RWPE2 (cell line): ENCODE data around the gene PPP1R7.

Experiments used
- ATAC-seq: fragments of 200-7000 bp; cut with Tn5 transposase; 3 replicates; pipeline ENCODE4 v1.9.1; 2021; ENCODE audit warnings: low read depth
- DNase-seq: peaks from one replicate; pipeline ENCODE4 v3.0.0-alpha.2; 2020; ENCODE audit warnings: low spot score
- H3K27ac ChIP-seq: fragments of 450-650 bp; 2 replicates; pipeline ENCODE4 v1.5.1; 2017; ENCODE audit warnings: mild to moderate bottlenecking; ENCODE audit not compliant: poor library complexity, severe bottlenecking
- H3K27me3 ChIP-seq: fragments of 250-450 bp; sonication (Bioruptor Pico); 2 replicates; pipeline ENCODE4 v1.5.1; 2021; ENCODE audit warnings: mild to moderate bottlenecking, moderate library complexity; ENCODE audit not compliant: insufficient read depth, poor library complexity, severe bottlenecking
- H3K36me3 ChIP-seq: fragments of 250-450 bp; sonication (Bioruptor Pico); 2 replicates; pipeline ENCODE4 v1.5.1; 2020; ENCODE audit warnings: low read depth, mild to moderate bottlenecking, moderate library complexity
- H3K4me1 ChIP-seq: fragments of 250-450 bp; sonication (Bioruptor Pico); 2 replicates; pipeline ENCODE4 v1.5.1; 2021; ENCODE audit warnings: mild to moderate bottlenecking, moderate library complexity; ENCODE audit not compliant: insufficient read depth, poor library complexity, severe bottlenecking
- H3K4me3 ChIP-seq: fragments of 250-450 bp; sonication (Bioruptor Pico); 2 replicates; pipeline ENCODE4 v1.5.1; 2021; ENCODE audit warnings: mild to moderate bottlenecking, moderate library complexity; ENCODE audit not compliant: severe bottlenecking
- H3K9me3 ChIP-seq: fragments of 250-450 bp; sonication (Bioruptor Pico); 2 replicates; pipeline ENCODE4 v1.5.1; 2021; ENCODE audit warnings: mild to moderate bottlenecking, moderate library complexity; ENCODE audit not compliant: severe bottlenecking
- TF ChIP-seq, protein P1 (sequence below): fragments of 450-650 bp; IDR thresholded peaks from one replicate; pipeline ENCODE4 v1.5.1; 2017; ENCODE audit warnings: mild to moderate bottlenecking, moderate library complexity; ENCODE audit not compliant: poor library complexity, severe bottlenecking

The PPP1R7 gene

DNA sequence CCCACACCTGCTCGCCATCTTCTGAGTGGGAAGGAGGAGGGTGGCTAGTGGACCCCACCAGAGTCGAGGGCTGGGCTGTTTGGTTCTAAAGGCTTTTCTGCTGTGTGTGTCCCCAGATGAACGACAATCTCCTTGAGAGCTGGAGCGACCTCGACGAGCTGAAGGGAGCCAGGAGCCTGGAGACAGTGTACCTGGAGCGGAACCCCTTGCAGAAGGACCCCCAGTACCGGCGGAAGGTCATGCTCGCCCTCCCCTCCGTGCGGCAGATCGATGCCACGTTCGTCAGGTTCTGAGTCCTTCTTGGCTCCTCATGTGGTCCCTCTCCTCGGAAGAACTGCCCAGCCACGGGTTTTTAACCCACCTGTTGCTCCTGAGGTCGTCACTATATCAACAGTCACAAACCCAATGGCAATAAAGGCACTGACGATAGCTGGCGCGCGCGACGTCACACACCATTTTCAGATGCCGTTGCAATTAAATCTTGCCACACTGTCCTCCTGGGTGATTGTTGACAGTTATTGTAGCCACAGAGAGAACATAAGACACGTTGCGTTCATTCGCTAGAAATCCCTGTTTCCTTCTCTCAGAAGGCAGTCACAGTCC is 32.4 kb downstream of the PPP1R7 start:
- Histone ChIP-seq H3K9me3 (no peaks in the 10 kb centered on the region), H3K27ac (no peak overlapping the region), H3K36me3 (no peaks in the 10 kb centered on the region), H3K4me3 (no peak overlapping the region), H3K27me3 (no peaks in the 10 kb centered on the region), H3K4me1 (no peaks in the 10 kb centered on the region)
- DNase-seq (no peak), ATAC-seq (no peak)
- TF ChIP-seq, protein P1, sequence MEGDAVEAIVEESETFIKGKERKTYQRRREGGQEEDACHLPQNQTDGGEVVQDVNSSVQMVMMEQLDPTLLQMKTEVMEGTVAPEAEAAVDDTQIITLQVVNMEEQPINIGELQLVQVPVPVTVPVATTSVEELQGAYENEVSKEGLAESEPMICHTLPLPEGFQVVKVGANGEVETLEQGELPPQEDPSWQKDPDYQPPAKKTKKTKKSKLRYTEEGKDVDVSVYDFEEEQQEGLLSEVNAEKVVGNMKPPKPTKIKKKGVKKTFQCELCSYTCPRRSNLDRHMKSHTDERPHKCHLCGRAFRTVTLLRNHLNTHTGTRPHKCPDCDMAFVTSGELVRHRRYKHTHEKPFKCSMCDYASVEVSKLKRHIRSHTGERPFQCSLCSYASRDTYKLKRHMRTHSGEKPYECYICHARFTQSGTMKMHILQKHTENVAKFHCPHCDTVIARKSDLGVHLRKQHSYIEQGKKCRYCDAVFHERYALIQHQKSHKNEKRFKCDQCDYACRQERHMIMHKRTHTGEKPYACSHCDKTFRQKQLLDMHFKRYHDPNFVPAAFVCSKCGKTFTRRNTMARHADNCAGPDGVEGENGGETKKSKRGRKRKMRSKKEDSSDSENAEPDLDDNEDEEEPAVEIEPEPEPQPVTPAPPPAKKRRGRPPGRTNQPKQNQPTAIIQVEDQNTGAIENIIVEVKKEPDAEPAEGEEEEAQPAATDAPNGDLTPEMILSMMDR, result no peak

DNA sequence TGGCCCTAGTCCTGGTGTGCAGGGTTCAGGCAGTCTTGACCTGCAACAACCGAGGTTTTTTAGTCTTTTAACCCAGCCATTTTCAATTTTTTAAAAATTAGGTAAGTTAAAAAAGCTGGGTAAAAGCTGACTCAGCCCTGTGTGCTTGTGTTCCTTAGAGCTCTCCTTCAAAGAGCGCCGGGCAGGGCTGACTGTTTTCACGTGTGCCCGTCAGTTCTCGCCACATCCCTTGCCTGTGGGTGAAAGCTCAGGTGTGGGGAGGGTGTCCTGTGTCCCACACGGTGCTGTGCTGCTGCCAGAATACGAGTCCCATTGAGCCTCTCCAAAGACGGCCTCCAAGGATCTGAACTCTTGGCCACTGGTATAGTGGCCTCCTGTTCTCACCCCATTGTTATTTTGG is 33.0 kb downstream of the PPP1R7 start:
- Histone ChIP-seq H3K27me3 (no peaks in the 10 kb centered on the region), H3K4me3 (no peak overlapping the region), H3K36me3 (no peaks in the 10 kb centered on the region), H3K4me1 (no peaks in the 10 kb centered on the region), H3K27ac (no peak overlapping the region), H3K9me3 (no peaks in the 10 kb centered on the region)
- ATAC-seq (no peak), DNase-seq (no peak)
- TF ChIP-seq, protein P1, result no peak

DNA sequence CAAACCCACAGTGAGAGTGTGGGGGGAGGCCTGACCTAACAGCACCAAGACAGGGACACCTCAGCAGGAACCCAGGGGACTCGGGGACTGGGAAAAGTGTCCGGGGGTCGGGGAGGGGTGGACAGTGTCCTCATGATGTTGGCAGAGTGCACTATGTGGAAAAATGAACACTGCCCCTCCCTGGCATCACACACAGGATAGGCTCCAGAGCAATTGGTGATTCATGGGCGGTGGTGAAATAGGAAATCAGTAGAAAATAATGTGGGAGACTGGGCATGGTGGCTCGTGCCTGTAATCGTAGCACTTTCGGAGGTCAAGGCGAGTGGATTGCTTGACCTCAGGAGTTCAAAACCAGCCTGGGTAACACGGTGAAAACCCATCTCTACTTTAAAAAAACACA is 34.6 kb downstream of the PPP1R7 start:
- ATAC-seq, result no peak
- TF ChIP-seq, protein P1, result no peak

DNA sequence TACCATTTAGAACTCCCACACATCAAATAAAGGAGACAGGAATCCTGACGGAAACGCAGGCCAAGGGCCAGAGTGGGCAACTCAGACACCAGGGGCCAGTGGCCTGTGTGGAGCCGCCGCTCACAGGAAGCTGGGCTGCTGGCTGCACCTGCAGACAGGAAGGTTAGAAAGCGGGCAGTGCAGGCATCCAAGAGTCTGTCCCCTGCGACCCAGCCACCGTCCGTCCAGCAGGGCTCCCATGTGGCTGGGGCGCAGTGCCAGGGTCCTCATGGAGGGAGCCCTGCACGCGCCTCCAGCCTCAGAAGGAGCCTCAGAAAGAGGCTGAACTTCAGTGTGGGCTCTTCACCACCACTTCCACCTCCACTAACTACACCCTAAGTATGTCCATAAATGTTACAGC is 35.7 kb downstream of the PPP1R7 start:
- H3K27ac ChIP-seq, result no peak overlapping the region
- no peak for DNase-seq
- TF ChIP-seq, protein P1, result no peak

More for the DNA sequence above, 34.6 kb downstream of the PPP1R7 start:
- Histone ChIP-seq H3K4me3 (no peak overlapping the region), H3K27ac (no peak overlapping the region), H3K36me3 (no peaks in the 10 kb centered on the region), H3K9me3 (no peaks in the 10 kb centered on the region), H3K4me1 (no peaks in the 10 kb centered on the region), H3K27me3 (no peaks in the 10 kb centered on the region)
- no peak for DNase-seq

DNA sequence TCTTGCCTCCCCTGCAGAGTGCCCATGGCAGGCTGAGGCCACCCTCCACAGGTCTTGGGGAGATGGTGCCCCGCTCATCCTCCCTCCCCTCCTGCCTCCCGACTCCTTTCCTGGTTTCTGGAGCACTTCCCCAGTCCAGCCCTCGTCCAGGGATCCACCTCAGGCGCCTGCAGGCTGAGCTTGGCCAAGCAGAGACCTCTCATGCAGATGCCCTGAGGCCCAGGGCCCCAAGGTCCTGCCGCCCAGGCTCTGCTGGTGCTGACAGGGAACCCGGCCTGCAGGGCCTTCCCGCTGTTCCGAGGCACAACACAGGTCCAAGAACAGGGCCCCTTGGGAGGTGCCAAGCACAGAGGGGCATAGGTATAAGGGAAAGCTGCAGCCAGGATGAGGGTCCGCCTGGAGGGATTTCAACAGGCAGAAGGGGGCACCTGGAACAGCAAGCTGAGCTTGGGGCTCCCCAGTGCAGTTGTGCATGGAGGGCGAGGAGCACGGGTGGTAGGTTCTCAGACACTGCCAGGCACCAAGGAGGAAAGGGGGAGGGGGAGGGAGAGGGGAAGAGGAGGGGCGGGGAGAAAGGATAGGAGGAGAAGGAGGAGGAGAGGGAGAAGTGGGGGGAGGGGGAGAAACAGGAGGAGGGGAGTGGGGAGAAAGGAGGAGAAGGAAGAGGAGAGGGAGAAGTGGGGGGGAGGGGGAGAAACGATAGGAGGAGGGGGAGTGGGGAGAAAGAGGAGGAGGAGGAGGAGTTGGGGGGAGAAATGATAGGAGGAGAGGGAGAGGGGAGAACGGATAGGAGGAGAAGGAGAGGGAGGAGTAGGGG is 37.0 kb downstream of the PPP1R7 start:
- TF ChIP-seq, protein P1, result no peak
- Histone ChIP-seq H3K27me3 (no peaks in the 10 kb centered on the region), H3K9me3 (no peaks in the 10 kb centered on the region), H3K36me3 (no peaks in the 10 kb centered on the region), H3K27ac (no peak overlapping the region), H3K4me3 (no peak overlapping the region), H3K4me1 (no peaks in the 10 kb centered on the region)
- DNase-seq (no peak), ATAC-seq (no peak)

More for the DNA sequence above, 35.7 kb downstream of the PPP1R7 start:
- Histone ChIP-seq H3K9me3 (no peaks in the 10 kb centered on the region), H3K4me1 (no peaks in the 10 kb centered on the region), H3K36me3 (no peaks in the 10 kb centered on the region), H3K4me3 (no peak overlapping the region), H3K27me3 (no peaks in the 10 kb centered on the region)
- no peak for ATAC-seq
